Choroid plexus epithelial cell (primary cell): ENCODE measurements around the gene AKR1C8.
A peak's percentile ranks its signal among the peaks of the same experiment; 100 is the strongest.
"Not testable (repeated sequence)": the region's sequence is repeated elsewhere in the genome, so short reads cannot be mapped to it uniquely, and the experiment has no call there.

ENCODE experiments used
- DNase-seq: peaks from one replicate; pipeline ENCODE4 v3.0.0-alpha.2; 2010; ENCODE audit warnings: low read depth
- H3K4me3 ChIP-seq: 2 replicates; pipeline ENCODE4 v1.5.1; 2011; ENCODE audit warnings: low read depth, mild to moderate bottlenecking, control low read depth, low read length, moderate library complexity
- CTCF ChIP-seq: conservative IDR thresholded peaks from 2 replicates; pipeline ENCODE4 v1.5.1; 2011; ENCODE audit warnings: low read depth, mild to moderate bottlenecking, control low read depth, inconsistent platforms, low read length, moderate library complexity

The AKR1C8 gene

GRCh38 chr10:5135581-5135980 is 49.4 kb downstream of the AKR1C8 start:
- H3K4me3 ChIP-seq, result no peak overlapping the region
- no peak for DNase-seq
- TF ChIP-seq CTCF, result no peak

- no peak overlapping the region for H3K4me3 ChIP-seq
- no peak for TF ChIP-seq CTCF
- peak; percentile 13 for DNase-seq
Measured at GRCh38 chr10:5125315-5126044, 59.5 kb downstream of the AKR1C8 start.

- no peak for DNase-seq
- H3K4me3 ChIP-seq, result no peak overlapping the region
- TF ChIP-seq CTCF, result no peak
Measured at GRCh38 chr10:5123886-5124285, 61.1 kb downstream of the AKR1C8 start.

GRCh38 chr10:5119997-5120396 is 65.0 kb downstream of the AKR1C8 start:
- not testable (repeated sequence) for H3K4me3 ChIP-seq, DNase-seq

- DNase-seq, result no peak
- TF ChIP-seq CTCF, result no peak
Measured at GRCh38 chr10:5117026-5117425, 67.9 kb downstream of the AKR1C8 start.

GRCh38 chr10:5116621-5117020 is 68.3 kb downstream of the AKR1C8 start:
- H3K4me3 ChIP-seq, result no peak overlapping the region
- TF ChIP-seq CTCF, result no peak

More at GRCh38 chr10:5117026-5117425, 67.9 kb downstream of the AKR1C8 start:
- no peak overlapping the region for H3K4me3 ChIP-seq

GRCh38 chr10:5109861-5110260 is 75.1 kb downstream of the AKR1C8 start:
- H3K4me3 ChIP-seq, DNase-seq: not testable (repeated sequence)

More at GRCh38 chr10:5116621-5117020, 68.3 kb downstream of the AKR1C8 start:
- no peak for DNase-seq

GRCh38 chr10:5108658-5109416 is 76.1 kb downstream of the AKR1C8 start:
- H3K4me3 ChIP-seq, result no peak overlapping the region
- no peak for TF ChIP-seq CTCF
- DNase-seq, result no peak
